Trophoblast cell (in vitro differentiated cells and primary cell): Measurements from ENCODE around the gene BGLAP.

Experiments used
- DNase-seq, 2 donors: peaks; one replicate each; pipeline ENCODE4 v3.0.0-alpha.2; 2016
- H2AFZ ChIP-seq: 2 replicates; pipeline ENCODE4 v1.6.1; 2013; ENCODE audit warnings: low read length, moderate library complexity, mild to moderate bottlenecking; ENCODE audit not compliant: insufficient read depth, poor library complexity
- H2AK5ac ChIP-seq: 2 replicates; pipeline ENCODE4 v1.6.1; 2013; ENCODE audit warnings: mild to moderate bottlenecking, low read length
- H2BK120ac ChIP-seq: 2 replicates; pipeline ENCODE4 v1.6.1; 2013; ENCODE audit warnings: low read length, mild to moderate bottlenecking, moderate library complexity; ENCODE audit not compliant: insufficient read depth, poor library complexity
- H2BK12ac ChIP-seq: 2 replicates; pipeline ENCODE4 v1.6.1; 2013; ENCODE audit warnings: mild to moderate bottlenecking, low read length, moderate library complexity
- H2BK5ac ChIP-seq: 2 replicates; pipeline ENCODE4 v1.6.1; 2013; ENCODE audit warnings: low read length, low read depth, moderate library complexity, mild to moderate bottlenecking; ENCODE audit not compliant: poor library complexity
- H3K14ac ChIP-seq: 2 replicates; pipeline ENCODE4 v1.6.1; 2013; ENCODE audit warnings: mild to moderate bottlenecking, low read length
- H3K18ac ChIP-seq: 2 replicates; pipeline ENCODE4 v1.6.1; 2013; ENCODE audit warnings: mild to moderate bottlenecking, low read length
- H3K23ac ChIP-seq: 2 replicates; pipeline ENCODE4 v1.6.1; 2013; ENCODE audit warnings: low read length
- H3K27ac ChIP-seq: 2 replicates; pipeline ENCODE4 v1.5.1; 2013; ENCODE audit warnings: low read depth, mild to moderate bottlenecking, inconsistent platforms, low read length, moderate library complexity
- H3K27me3 ChIP-seq: 2 replicates; pipeline ENCODE4 v1.6.1; 2013; ENCODE audit warnings: inconsistent platforms, mild to moderate bottlenecking, low read length, moderate library complexity; ENCODE audit not compliant: insufficient read depth
- H3K36me3 ChIP-seq, 2 experiments: 1 replicate in 1 of 2; 2 replicates in 1 of 2; pipeline ENCODE4 v1.6.1; 2013; ENCODE audit warnings: low read length in 2 of 2, mild to moderate bottlenecking in 2 of 2, moderate library complexity in 1 of 2; ENCODE audit not compliant: insufficient read depth in 2 of 2, control insufficient read depth in 1 of 2
- H3K4ac ChIP-seq: 2 replicates; pipeline ENCODE4 v1.6.1; 2013; ENCODE audit warnings: low read depth, mild to moderate bottlenecking, low read length, moderate library complexity
- H3K4me1 ChIP-seq, 2 experiments: 1 replicate in 1 of 2; 2 replicates in 1 of 2; pipeline ENCODE4 v1.6.1; 2013; ENCODE audit warnings: low read length in 2 of 2, mild to moderate bottlenecking in 2 of 2, moderate library complexity in 1 of 2; ENCODE audit not compliant: insufficient read depth in 2 of 2, control insufficient read depth in 1 of 2
- H3K4me2 ChIP-seq: 2 replicates; pipeline ENCODE4 v1.6.1; 2013; ENCODE audit warnings: inconsistent platforms, mild to moderate bottlenecking, low read length, moderate library complexity
- H3K4me3 ChIP-seq: 2 replicates; pipeline ENCODE4 v1.5.1; 2013; ENCODE audit warnings: mild to moderate bottlenecking, low read depth, low read length, inconsistent platforms
- H3K79me1 ChIP-seq: one replicate; pipeline ENCODE4 v1.6.1; 2013; ENCODE audit warnings: low read length
- H3K79me2 ChIP-seq: 2 replicates; pipeline ENCODE4 v1.6.1; 2013; ENCODE audit warnings: low read length, mild to moderate bottlenecking; ENCODE audit not compliant: control insufficient read depth, insufficient read depth, poor library complexity
- H3K9ac ChIP-seq: 2 replicates; pipeline ENCODE4 v1.6.1; 2013; ENCODE audit warnings: mild to moderate bottlenecking, low read length
- H3K9me3 ChIP-seq: 2 replicates; pipeline ENCODE4 v1.6.1; 2013; ENCODE audit warnings: low read depth, mild to moderate bottlenecking, control low read depth, inconsistent platforms, low read length; ENCODE audit not compliant: insufficient read depth
- H4K12ac ChIP-seq: 2 replicates; pipeline ENCODE4 v1.6.1; 2013; ENCODE audit warnings: low read depth, mild to moderate bottlenecking, low read length, moderate library complexity
- H4K8ac ChIP-seq: 2 replicates; pipeline ENCODE4 v1.6.1; 2013; ENCODE audit warnings: low read depth, mild to moderate bottlenecking, low read length, moderate library complexity
- H4K91ac ChIP-seq: one replicate; pipeline ENCODE4 v1.6.1; 2013; ENCODE audit warnings: low read depth, mild to moderate bottlenecking, low read length, moderate library complexity
- WGBS: extraction: QIAGEN DNeasy Blood & Tissue Kit; methylation state at CpG from one replicate; pipeline ENCODE4 v1.1.7; 2013; ENCODE audit warnings: missing lambda C conversion rate; ENCODE audit not compliant: insufficient read length, insufficient coverage; ENCODE audit errors: extremely low coverage; 5-methylcytosine and 5-hydroxymethylcytosine counted together

BGLAP gene

DNA sequence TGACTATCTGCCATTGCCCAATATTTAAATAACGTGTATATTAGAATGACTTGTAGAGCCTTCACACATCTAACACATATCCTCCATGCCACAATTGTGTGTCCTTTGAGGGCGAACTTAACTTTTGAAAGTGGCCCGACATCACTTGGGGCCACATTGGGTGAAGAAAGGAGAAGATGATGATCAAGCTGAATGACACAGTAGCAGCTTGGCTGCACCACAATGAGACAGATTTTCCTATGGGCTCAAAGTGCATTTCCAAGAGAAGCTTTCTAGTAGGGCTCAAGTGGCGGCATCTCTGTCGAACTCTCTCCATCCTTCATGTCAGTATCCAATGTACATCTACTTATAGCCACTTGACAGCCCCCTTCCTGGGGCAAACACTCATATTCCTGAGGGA, 3.7 kb upstream of the BGLAP start:
- Histone ChIP-seq H3K9me3 (peaks cover 2% of the 10 kb centered on the region), H4K8ac (no peak overlapping the region), H3K14ac (no peak overlapping the region), H3K79me2 (no peaks in the 10 kb centered on the region), H3K4me1 (peaks cover 3 to 6% of the 10 kb centered on the region in 2 experiments), H3K4me3 (no peak overlapping the region), H3K4ac (no peak overlapping the region), H2BK5ac (no peak overlapping the region), H3K79me1 (peaks cover 3% of the 10 kb centered on the region), H3K27me3 (no peaks in the 10 kb centered on the region), H3K23ac (no peak overlapping the region), H2AFZ (no peak overlapping the region), H3K27ac (no peak overlapping the region), H4K91ac (no peak overlapping the region), H4K12ac (no peak overlapping the region), H3K36me3 (peaks cover 32 to 34% of the 10 kb centered on the region in 2 experiments), H3K18ac (no peak overlapping the region), H2AK5ac (no peak overlapping the region), H2BK12ac (no peak overlapping the region), H2BK120ac (no peak overlapping the region), H3K9ac (no peak overlapping the region), H3K4me2 (no peak overlapping the region)
- no CpG with 5 or more reads among the region's 5 CpGs for WGBS
- DNase-seq: no peak

GRCh38 chr1:156241311-156241811, 623 bp upstream of the BGLAP start:
- no peak overlapping the region for H2AK5ac ChIP-seq

GRCh38 chr1:156242738-156243137, 754 bp downstream of the BGLAP start:
- H3K23ac ChIP-seq: no peak overlapping the region
- H4K91ac ChIP-seq: no peak overlapping the region
- H2BK12ac ChIP-seq: no peak overlapping the region
- DNase-seq: no peak
- H2AFZ ChIP-seq: no peak overlapping the region
- H2AK5ac ChIP-seq: no peak overlapping the region
- no peak overlapping the region for H3K14ac ChIP-seq
- H3K4me2 ChIP-seq: no peak overlapping the region
- no peaks in the 10 kb centered on the region for H3K79me1 ChIP-seq
- no peaks in the 10 kb centered on the region for H3K27me3 ChIP-seq
- no peak overlapping the region for H2BK5ac ChIP-seq
- no peak overlapping the region for H2BK120ac ChIP-seq
- H3K79me2 ChIP-seq: no peaks in the 10 kb centered on the region
- no CpG with 5 or more reads among the region's 10 CpGs for WGBS
- no peak overlapping the region for H4K8ac ChIP-seq
- H3K9ac ChIP-seq: no peak overlapping the region
- peaks cover 15 to 19% of the 10 kb centered on the region in 2 experiments for H3K36me3 ChIP-seq
- H3K4ac ChIP-seq: no peak overlapping the region
- H3K4me1 ChIP-seq: no peaks in the 10 kb centered on the region
- H3K9me3 ChIP-seq: peaks cover 2% of the 10 kb centered on the region
- H3K18ac ChIP-seq: no peak overlapping the region
- H4K12ac ChIP-seq: no peak overlapping the region
- H3K27ac ChIP-seq: no peak overlapping the region
- no peak overlapping the region for H3K4me3 ChIP-seq

More at GRCh38 chr1:156241311-156241811, 623 bp upstream of the BGLAP start:
- no peak overlapping the region for H3K4me3 ChIP-seq
- WGBS: no CpG with 5 or more reads among the region's 15 CpGs
- H2BK12ac ChIP-seq: no peak overlapping the region
- H3K9me3 ChIP-seq: peaks cover 2% of the 10 kb centered on the region
- no peak for DNase-seq
- no peak overlapping the region for H3K18ac ChIP-seq
- H4K12ac ChIP-seq: no peak overlapping the region
- no peak overlapping the region for H3K27ac ChIP-seq
- H3K23ac ChIP-seq: no peak overlapping the region
- no peak overlapping the region for H4K8ac ChIP-seq
- H2BK5ac ChIP-seq: no peak overlapping the region
- no peaks in the 10 kb centered on the region for H3K79me2 ChIP-seq
- no peak overlapping the region for H3K4ac ChIP-seq
- no peak overlapping the region for H2AFZ ChIP-seq
- no peaks in the 10 kb centered on the region for H3K4me1 ChIP-seq
- no peaks in the 10 kb centered on the region for H3K79me1 ChIP-seq
- H4K91ac ChIP-seq: no peak overlapping the region
- no peak overlapping the region for H3K4me2 ChIP-seq
- H3K14ac ChIP-seq: no peak overlapping the region
- no peak overlapping the region for H2BK120ac ChIP-seq
- H3K9ac ChIP-seq: no peak overlapping the region
- no peaks in the 10 kb centered on the region for H3K27me3 ChIP-seq
- H3K36me3 ChIP-seq: peaks cover 20 to 23% of the 10 kb centered on the region in 2 experiments

DNA sequence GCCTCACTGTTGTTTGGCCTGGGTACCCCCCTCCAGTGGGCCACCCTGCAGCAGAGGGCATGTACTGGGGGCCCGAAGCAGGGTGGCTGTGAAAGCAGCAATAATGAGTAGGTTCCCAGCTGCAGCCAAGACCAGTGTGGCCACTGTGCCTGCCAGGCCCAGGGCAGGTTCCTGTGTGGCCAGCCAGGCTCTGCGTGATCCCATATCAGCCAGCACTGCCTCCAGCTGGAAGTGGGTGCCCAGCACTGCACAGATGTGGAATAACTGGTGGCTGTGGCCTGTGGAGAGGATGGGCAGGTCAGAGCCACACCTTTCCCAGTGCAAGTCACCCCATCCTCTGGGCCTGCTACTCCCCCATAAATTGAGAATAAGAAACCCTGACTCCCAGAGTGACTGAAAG, 2.1 kb downstream of the BGLAP start:
- Histone ChIP-seq H3K18ac (no peak overlapping the region), H4K12ac (no peak overlapping the region), H3K4ac (no peak overlapping the region), H2AFZ (no peak overlapping the region), H3K79me1 (no peaks in the 10 kb centered on the region), H4K8ac (no peak overlapping the region), H3K27me3 (no peaks in the 10 kb centered on the region), H3K36me3 (peaks cover 15 to 20% of the 10 kb centered on the region in 2 experiments), H3K23ac (no peak overlapping the region), H3K4me1 (no peaks in the 10 kb centered on the region), H2AK5ac (no peak overlapping the region), H3K4me2 (no peak overlapping the region), H2BK120ac (no peak overlapping the region), H3K27ac (no peak overlapping the region), H3K14ac (no peak overlapping the region), H3K9me3 (peaks cover 2% of the 10 kb centered on the region), H2BK5ac (no peak overlapping the region), H3K79me2 (no peaks in the 10 kb centered on the region), H2BK12ac (no peak overlapping the region), H4K91ac (no peak overlapping the region), H3K9ac (no peak overlapping the region), H3K4me3 (no peak overlapping the region)
- DNase-seq: no peak
- no CpG with 5 or more reads among the region's 2 CpGs for WGBS
